D721Med (cell line): ENCODE data around the gene FYB1.

Experiments
- DNase-seq: peaks from one replicate; pipeline ENCODE4 v3.0.0; 2011; ENCODE audit warnings: low spot score; ENCODE audit not compliant: insufficient read length
- FAIRE-seq: peaks from 2 replicates; lab custom pipeline; 2011; peaks lifted over from hg19 to GRCh38; lab: Jason Lieb, UNC
- CTCF ChIP-seq: IDR thresholded peaks from 2 replicates; pipeline ENCODE4 v1.5.1; 2012; ENCODE audit warnings: mild to moderate bottlenecking, control low read depth; ENCODE audit not compliant: insufficient read depth; ENCODE audit errors: missing control alignments

The FYB1 gene

GRCh38 chr5:39205550-39205949, 13.8 kb downstream of the FYB1 start:
- no peak for TF ChIP-seq CTCF
- FAIRE-seq, result no peak
- DNase-seq, result no peak

GRCh38 chr5:39203951-39204350, 15.4 kb downstream of the FYB1 start:
- FAIRE-seq (no peak), DNase-seq (no peak)
- TF ChIP-seq CTCF, result no peak

- TF ChIP-seq CTCF, result no peak
- DNase-seq (no peak), FAIRE-seq (no peak)
Measured at GRCh38 chr5:39203275-39203922, 16.0 kb downstream of the FYB1 start.

- FAIRE-seq, result no peak
Measured at GRCh38 chr5:39202597-39203274, 16.6 kb downstream of the FYB1 start.

GRCh38 chr5:39201781-39202596, 17.4 kb downstream of the FYB1 start:
- FAIRE-seq (no peak), DNase-seq (no peak)
- no peak for TF ChIP-seq CTCF

More at GRCh38 chr5:39202597-39203274, 16.6 kb downstream of the FYB1 start:
- DNase-seq, result no peak
- no peak for TF ChIP-seq CTCF

- DNase-seq (no peak), FAIRE-seq (no peak)
- TF ChIP-seq CTCF, result no peak
Measured at GRCh38 chr5:39201160-39201780, 18.1 kb downstream of the FYB1 start.
